Mesodermal cell (in vitro differentiated cells): Measurements from ENCODE around the gene C2.
"Not testable (repeated sequence)": the region's sequence is repeated elsewhere in the genome, so short reads cannot be mapped to it uniquely, and the experiment has no call there.

Source experiments
- H3K27ac ChIP-seq: 2 replicates; pipeline ENCODE4 v1.7.0; 2013; ENCODE audit warnings: mild to moderate bottlenecking, low read depth, low read length, moderate library complexity; ENCODE audit not compliant: severe bottlenecking
- H3K36me3 ChIP-seq: 2 replicates; pipeline ENCODE4 v1.7.1; 2013; ENCODE audit warnings: mild to moderate bottlenecking, low read length, moderate library complexity; ENCODE audit not compliant: control insufficient read depth, insufficient read depth
- H3K4me1 ChIP-seq: one replicate; pipeline ENCODE4 v1.7.1; 2013; ENCODE audit warnings: mild to moderate bottlenecking, low read length; ENCODE audit not compliant: insufficient read depth, control insufficient read depth, poor library complexity, severe bottlenecking
- H3K4me3 ChIP-seq: 2 replicates; pipeline ENCODE4 v1.7.0; 2013; ENCODE audit warnings: low read length, control low read depth, mild to moderate bottlenecking; ENCODE audit not compliant: insufficient read depth, poor library complexity, severe bottlenecking; ENCODE audit errors: extremely low read depth
- H3K9me3 ChIP-seq: 2 replicates; pipeline ENCODE4 v1.7.1; 2013; ENCODE audit warnings: mild to moderate bottlenecking, low read length, moderate library complexity; ENCODE audit not compliant: control insufficient read depth
- WGBS, 2 experiments: methylation state at CpG; one replicate each; pipeline ENCODE4 v1.1.5; 2013; ENCODE audit warnings: missing lambda C conversion rate in 2 of 2; ENCODE audit not compliant: insufficient coverage in 2 of 2; 5-methylcytosine and 5-hydroxymethylcytosine counted together

Gene C2

DNA sequence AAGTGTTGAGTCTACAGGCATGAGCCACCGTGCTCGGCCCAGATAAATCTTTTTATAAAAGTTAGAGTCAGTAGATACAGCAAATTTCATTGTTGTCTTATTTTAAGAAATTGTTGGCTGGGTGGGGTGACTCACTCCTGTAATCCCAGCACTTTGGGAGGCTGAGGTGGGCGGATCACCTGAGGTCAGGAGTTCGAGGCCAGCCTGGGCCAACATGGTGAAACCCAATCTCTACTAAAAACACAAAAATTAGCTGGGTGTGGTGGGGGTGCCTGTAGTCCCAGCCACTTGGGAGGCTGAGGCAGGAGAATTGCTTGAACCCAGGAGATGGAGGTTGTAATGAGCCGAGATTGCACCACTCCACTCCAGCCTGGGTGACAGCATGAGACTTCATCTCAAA is 19.3 kb upstream of the C2 start:
- H3K9me3 ChIP-seq, H3K36me3 ChIP-seq, H3K4me3 ChIP-seq, H3K27ac ChIP-seq, H3K4me1 ChIP-seq: not testable (repeated sequence)
- 86% methylated on average over 3 of the region's 5 CpGs; no CpG with 5 or more reads in 1 of the 2 experiments for WGBS, 2 experiments

DNA sequence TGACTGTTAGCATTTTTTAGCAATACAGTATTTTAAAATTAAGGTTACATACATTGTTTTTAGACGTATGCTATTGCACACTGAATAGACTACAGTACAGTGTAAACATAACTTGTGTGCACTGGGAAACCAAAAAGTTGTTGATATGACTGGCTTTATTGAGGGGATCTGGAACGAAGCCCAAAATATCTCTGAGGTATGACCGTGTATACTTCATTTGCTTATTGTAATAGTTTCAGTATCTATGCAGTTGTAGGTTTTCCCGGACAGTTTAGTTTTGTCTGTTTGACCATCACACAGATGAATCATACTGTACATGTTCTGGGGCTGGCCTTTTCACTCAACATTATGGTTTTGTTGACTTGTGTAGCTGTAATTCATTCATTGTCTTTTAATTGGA is 18.7 kb upstream of the C2 start:
- Histone ChIP-seq H3K4me3 (no peak overlapping the region), H3K9me3 (no peaks in the 10 kb centered on the region), H3K27ac (no peak overlapping the region), H3K4me1 (no peaks in the 10 kb centered on the region), H3K36me3 (no peaks in the 10 kb centered on the region)
- WGBS, 2 experiments = 93% methylated on average over 2 of the region's 4 CpGs; no CpG with 5 or more reads in 1 of the 2 experiments

DNA sequence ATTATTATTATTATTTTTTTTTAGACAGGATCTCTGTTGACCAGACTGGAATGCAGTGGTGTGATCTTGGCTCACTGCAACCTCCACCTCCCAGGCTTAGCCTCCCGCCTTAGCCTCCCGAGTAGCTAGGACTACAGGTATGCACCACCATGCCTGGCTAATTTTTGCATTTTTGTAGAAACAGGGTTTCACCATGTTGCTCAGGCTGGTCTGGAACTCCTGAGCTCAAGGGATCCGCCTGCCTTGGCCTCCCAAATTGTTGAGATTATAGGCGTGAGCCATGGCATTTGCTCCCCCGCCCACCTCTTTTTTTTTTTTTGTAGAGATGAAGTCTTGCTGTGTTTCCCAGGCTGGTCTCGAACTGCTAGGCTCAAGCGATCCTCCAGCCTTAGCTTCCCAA is 18.2 kb upstream of the C2 start:
- H3K9me3 ChIP-seq, H3K4me3 ChIP-seq, H3K27ac ChIP-seq, H3K36me3 ChIP-seq, H3K4me1 ChIP-seq: not testable (repeated sequence)
- WGBS, 2 experiments = 81 to 84% methylated on average over 7 of the region's 7 CpGs

GRCh38 chr6:31911826-31912585 is 15.5 kb upstream of the C2 start:
- H3K27ac ChIP-seq = no peak overlapping the region
- WGBS, 2 experiments = 77 to 81% methylated on average over 10 to 11 of the region's 11 CpGs

GRCh38 chr6:31915351-31915750 is 12.2 kb upstream of the C2 start:
- no peaks in the 10 kb centered on the region for H3K4me1 ChIP-seq
- H3K4me3 ChIP-seq = no peak overlapping the region
- no peak overlapping the region for H3K27ac ChIP-seq
- no peaks in the 10 kb centered on the region for H3K9me3 ChIP-seq
- no peaks in the 10 kb centered on the region for H3K36me3 ChIP-seq

More at GRCh38 chr6:31911826-31912585, 15.5 kb upstream of the C2 start:
- Histone ChIP-seq H3K4me3 (no peak overlapping the region), H3K36me3 (no peaks in the 10 kb centered on the region), H3K4me1 (no peaks in the 10 kb centered on the region), H3K9me3 (no peaks in the 10 kb centered on the region)

DNA sequence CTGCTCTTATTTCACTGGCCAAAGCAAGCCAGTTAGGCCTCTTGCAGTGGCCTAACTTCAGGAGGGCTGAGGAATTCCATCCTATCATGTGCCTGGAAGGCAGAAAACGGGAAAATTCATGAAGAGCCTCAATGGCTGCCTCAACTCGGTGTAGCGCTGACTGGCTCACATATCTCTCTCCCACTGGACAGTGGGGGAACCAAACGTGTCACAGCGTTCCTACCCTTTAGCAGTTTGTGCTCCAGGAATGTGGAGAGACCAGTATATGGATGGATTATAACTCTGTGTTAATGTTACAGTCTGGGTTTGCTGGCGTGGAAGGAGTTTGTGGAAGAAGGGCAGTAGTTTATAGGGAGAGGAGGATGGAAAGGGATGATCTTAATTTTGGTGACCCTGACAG is 11.8 kb upstream of the C2 start:
- no peaks in the 10 kb centered on the region for H3K4me1 ChIP-seq
- H3K4me3 ChIP-seq = no peak overlapping the region
- H3K36me3 ChIP-seq = no peaks in the 10 kb centered on the region
- 91 to 98% methylated on average over 5 to 6 of the region's 6 CpGs for WGBS, 2 experiments
- no peak overlapping the region for H3K27ac ChIP-seq
- H3K9me3 ChIP-seq = no peaks in the 10 kb centered on the region

- H3K4me3 ChIP-seq = no peak overlapping the region
- WGBS, 2 experiments = 88 to 100% methylated on average over 5 to 6 of the region's 8 CpGs
- H3K4me1 ChIP-seq = no peaks in the 10 kb centered on the region
- no peak overlapping the region for H3K27ac ChIP-seq
- no peaks in the 10 kb centered on the region for H3K9me3 ChIP-seq
- H3K36me3 ChIP-seq = no peaks in the 10 kb centered on the region
Measured at GRCh38 chr6:31918069-31918720, 9.3 kb upstream of the C2 start.

DNA sequence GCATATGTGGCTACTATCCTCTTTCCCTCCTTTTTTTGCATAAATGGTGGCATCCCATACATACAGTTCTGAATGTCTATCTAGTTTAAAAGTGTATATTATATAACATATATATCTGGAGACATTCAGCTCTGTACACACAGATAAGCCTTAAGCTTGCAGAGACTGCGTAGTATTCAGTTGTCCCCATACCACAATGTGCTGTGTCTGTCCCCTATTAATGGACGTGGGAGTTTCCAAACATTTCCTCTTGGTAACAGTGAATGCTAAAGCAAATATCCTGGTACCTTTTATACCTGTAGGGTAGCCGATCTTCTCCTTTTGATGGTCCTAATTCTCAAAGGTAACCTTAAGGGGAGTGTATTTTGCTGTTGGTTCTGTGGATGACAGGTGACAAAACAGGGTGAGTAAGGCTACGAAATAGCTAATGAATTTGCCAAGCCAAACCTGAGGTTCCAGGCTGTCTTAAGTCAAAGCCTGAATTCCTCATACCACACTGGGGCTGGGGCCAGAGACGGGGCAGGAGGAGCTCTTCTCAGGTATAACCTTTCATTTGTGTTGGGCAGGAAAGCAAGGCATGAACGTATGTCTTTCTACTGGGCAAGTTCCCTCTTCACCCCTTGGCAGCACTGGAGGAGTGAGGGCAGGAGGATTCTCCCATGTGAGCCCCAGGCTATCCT is 7.8 kb upstream of the C2 start:
- WGBS, 2 experiments = 81 to 88% methylated on average over 4 to 5 of the region's 6 CpGs

GRCh38 chr6:31920811-31921210 is 6.7 kb upstream of the C2 start:
- Histone ChIP-seq H3K9me3 (no peaks in the 10 kb centered on the region), H3K4me3 (no peak overlapping the region), H3K36me3 (no peaks in the 10 kb centered on the region), H3K27ac (no peak overlapping the region), H3K4me1 (no peaks in the 10 kb centered on the region)
- WGBS, 2 experiments = 83 to 100% methylated on average over 1 to 2 of the region's 2 CpGs

More for the DNA sequence above, 7.8 kb upstream of the C2 start:
- H3K9me3 ChIP-seq = no peaks in the 10 kb centered on the region
- no peaks in the 10 kb centered on the region for H3K4me1 ChIP-seq
- no peaks in the 10 kb centered on the region for H3K36me3 ChIP-seq
- no peak overlapping the region for H3K27ac ChIP-seq
- no peak overlapping the region for H3K4me3 ChIP-seq

GRCh38 chr6:31922942-31923341 is 4.6 kb upstream of the C2 start:
- Histone ChIP-seq H3K9me3 (no peaks in the 10 kb centered on the region), H3K36me3 (no peaks in the 10 kb centered on the region), H3K27ac (no peak overlapping the region), H3K4me3 (no peak overlapping the region), H3K4me1 (no peaks in the 10 kb centered on the region)
- WGBS, 2 experiments = 25 to 34% methylated on average over 3 to 5 of the region's 5 CpGs
